HCT116 (cell line): ENCODE results near the gene ATP13A2. TPM values are rescaled to one million over a fixed set of nuclear protein-coding genes. Genes with fewer than 3 reads are reported as not detected.

ENCODE experiments used
- ATAC-seq: fragments of 200-7000 bp; cut with Tn5 transposase; 2 replicates; pipeline ENCODE4 v1.9.1; 2020; ENCODE audit warnings: mild to moderate bottlenecking, moderate library complexity
- BruUV-seq: library from RNA; stranded (reverse); fragments of 400-500 nt; replicated peaks from 2 replicates; lab custom pipeline; 2021; lab: Mats Ljungman, UMichigan
- CTCF ChIA-PET: fragments of 300-600 bp; sonication (Branson Sonifier 250); formaldehyde crosslinking; loops from one replicate; lab custom pipeline; 2021; ENCODE audit warnings: antibody characterized with exemption; lab: Charles Lee
- POLR2A ChIA-PET: fragments of 300-600, 350-600 bp; sonication (Branson Sonifier 250); formaldehyde crosslinking; loops from one replicate; lab custom pipeline; 2021; ENCODE audit warnings: antibody characterized with exemption; lab: Charles Lee
- RAD21 ChIA-PET, 2 experiments: fragments of 300-600 bp; sonication (Branson Sonifier 250); formaldehyde crosslinking; loops; one replicate each; lab custom pipeline; 2023; ENCODE audit warnings: low total read pairs in 2 of 2; ENCODE audit not compliant: uncharacterized antibody in 2 of 2, unreplicated experiment in 2 of 2, low non-redundant PET in 1 of 2; lab: Charles Lee
- DNase-seq: peaks from one replicate; pipeline ENCODE4 v3.0.0-alpha.2; 2010; ENCODE audit warnings: low read depth, low spot score
- H2AFZ ChIP-seq: fragments of 200-600 bp; shearing (Covaris generic), sonication (generic); 2 replicates; pipeline ENCODE4 v1.6.1; 2017; ENCODE audit warnings: low read depth, mixed run types, mixed read lengths, antibody characterized with exemption, low read length; ENCODE audit not compliant: poor library complexity, severe bottlenecking
- H3K27ac ChIP-seq: 2 replicates; pipeline ENCODE4 v1.5.1; 2012; ENCODE audit warnings: low read depth, low read length
- H3K27me3 ChIP-seq: fragments of 200-600 bp; sonication (generic); 2 replicates; pipeline ENCODE4 v1.6.1; 2016; ENCODE audit warnings: mixed run types, low read length, mixed read lengths; ENCODE audit not compliant: insufficient read depth
- H3K36me3 ChIP-seq, 2 experiments: fragments of 200-500 bp in 1 of 2; fragments of 200-600 bp in 1 of 2; sonication (Bioruptor generic) in 1 of 2; sonication (generic) in 1 of 2; 2 replicates each; pipeline versions ENCODE4 v1.5.1 to v1.6.1; 2014 to 2016; ENCODE audit warnings: low read length in 2 of 2, inconsistent platforms in 1 of 2, mixed read lengths in 1 of 2, mixed run types in 1 of 2; ENCODE audit not compliant: insufficient read depth in 2 of 2, control insufficient read depth in 1 of 2
- H3K4me1 ChIP-seq, 2 experiments: fragments of 200-600 bp in 1 of 2; sonication (generic) in 1 of 2; 2 replicates each; pipeline versions ENCODE4 v1.5.1 to v1.6.1; 2012 to 2017; ENCODE audit warnings: low read length in 2 of 2, inconsistent platforms in 1 of 2, mild to moderate bottlenecking in 1 of 2, mixed read lengths in 1 of 2, mixed run types in 1 of 2, moderate library complexity in 1 of 2; ENCODE audit not compliant: insufficient read depth in 2 of 2, control insufficient read depth in 1 of 2
- H3K4me2 ChIP-seq: fragments of 200-600 bp; sonication (generic); 2 replicates; pipeline ENCODE4 v1.6.1; 2017; ENCODE audit warnings: mixed run types, low read length, mixed read lengths
- H3K4me3 ChIP-seq, 2 experiments: fragments of 200-600 bp in 1 of 2; sonication (generic) in 1 of 2; replicated peaks in 1 of 2; 2 replicates each; pipeline ENCODE4 v1.5.1; 2011 to 2016; ENCODE audit warnings: low read length in 2 of 2, control low read depth in 1 of 2, low read depth in 1 of 2, mild to moderate bottlenecking in 1 of 2, mixed read lengths in 1 of 2, mixed run types in 1 of 2
- H3K79me2 ChIP-seq: fragments of 200-600 bp; sonication (generic); 2 replicates; pipeline ENCODE4 v1.6.1; 2017; ENCODE audit warnings: mild to moderate bottlenecking, mixed run types, low read length, moderate library complexity, mixed read lengths; ENCODE audit not compliant: insufficient read depth
- H3K9ac ChIP-seq: fragments of 200-600 bp; sonication (generic); 2 replicates; pipeline ENCODE4 v1.6.1; 2016; ENCODE audit warnings: low read length, mixed read lengths
- H3K9me2 ChIP-seq: fragments of 200-600 bp; sonication (generic), shearing (Covaris generic); 2 replicates; pipeline ENCODE4 v1.6.1; 2017; ENCODE audit warnings: mixed run types, mild to moderate bottlenecking, moderate library complexity; ENCODE audit not compliant: insufficient read depth
- H3K9me3 ChIP-seq, 2 experiments: fragments of 200-500 bp in 1 of 2; fragments of 200-600 bp in 1 of 2; sonication (Bioruptor generic) in 1 of 2; sonication (generic) in 1 of 2; 2 replicates each; pipeline ENCODE4 v1.6.1; 2014 to 2017; ENCODE audit warnings: low read length in 2 of 2, mixed read lengths in 2 of 2, inconsistent platforms in 1 of 2, low read depth in 1 of 2, mild to moderate bottlenecking in 1 of 2, mixed run types in 1 of 2, moderate library complexity in 1 of 2; ENCODE audit not compliant: control insufficient read depth in 1 of 2, insufficient read depth in 1 of 2
- H4K20me1 ChIP-seq: fragments of 200-600 bp; sonication (generic), shearing (Covaris generic); 2 replicates; pipeline ENCODE4 v1.6.1; 2017; ENCODE audit warnings: mixed run types, mild to moderate bottlenecking, moderate library complexity; ENCODE audit not compliant: insufficient read depth
- EGR1 ChIP-seq: IDR thresholded peaks from 2 replicates; pipeline ENCODE4 v1.6.1; 2012; ENCODE audit warnings: low read depth
- EZH2 ChIP-seq: fragments of 200-600 bp; sonication (generic); IDR thresholded peaks from 2 replicates; pipeline ENCODE4 v1.6.1; 2017; ENCODE audit warnings: antibody characterized with exemption, mixed run types
- FOSL1 ChIP-seq: IDR thresholded peaks from 2 replicates; pipeline ENCODE4 v1.6.1; 2012; ENCODE audit warnings: low read depth
- JUND ChIP-seq: IDR thresholded peaks from 2 replicates; pipeline ENCODE4 v1.6.1; 2012
- MAX ChIP-seq: IDR thresholded peaks from 2 replicates; pipeline ENCODE4 v1.6.1; 2012
- RAD21 ChIP-seq: IDR thresholded peaks from 2 replicates; pipeline ENCODE4 v1.6.1; 2012; ENCODE audit warnings: low read depth, mild to moderate bottlenecking
- SIN3A ChIP-seq: IDR thresholded peaks from 2 replicates; pipeline ENCODE4 v1.6.1; 2012; ENCODE audit warnings: low read depth
- SP1 ChIP-seq: IDR thresholded peaks from 2 replicates; pipeline ENCODE4 v1.6.1; 2012; ENCODE audit warnings: low read depth
- SRF ChIP-seq: IDR thresholded peaks from 2 replicates; pipeline ENCODE4 v1.6.1; 2012; ENCODE audit warnings: low read depth
- YY1 ChIP-seq: IDR thresholded peaks from 2 replicates; pipeline ENCODE4 v1.6.1; 2011; ENCODE audit warnings: low read length, low read depth, moderate library complexity, mild to moderate bottlenecking; ENCODE audit not compliant: insufficient replicate concordance; ENCODE audit errors: extremely low read depth
- ZBTB33 ChIP-seq: IDR thresholded peaks from 2 replicates; pipeline ENCODE4 v1.6.1; 2011; ENCODE audit warnings: mild to moderate bottlenecking, low read length, moderate library complexity; ENCODE audit not compliant: insufficient replicate concordance; ENCODE audit errors: extremely low read depth
- ZNF274 ChIP-seq: fragments of 200-500 bp; sonication (Bioruptor generic); IDR thresholded peaks from 2 replicates; pipeline ENCODE4 v1.6.1; 2014; ENCODE audit warnings: mild to moderate bottlenecking, low read depth, low read length, inconsistent platforms
- intact Hi-C: fragments of 100-400 bp; cut with micrococcal nuclease; formaldehyde crosslinking; loops from 2 replicates; pipeline ENCODE4 v1.10.0; 2022
- total RNA-seq: library from RNA; stranded (reverse); gene quantifications from one replicate; pipeline ENCODE4 v1.2.1, GENCODE V29; 2021; ENCODE audit not compliant: unreplicated experiment
- TF ChIP-seq, protein P1 (sequence below), 3 experiments: fragments of 200-600 bp in 1 of 3; sonication (generic) in 1 of 3; IDR thresholded peaks in 2 of 3; conservative IDR thresholded peaks in 1 of 3; 2 replicates each; pipeline ENCODE4 v1.5.1; 2012 to 2017; ENCODE audit warnings: low read depth in 2 of 3, low read length in 2 of 3, antibody characterized with exemption in 1 of 3, borderline replicate concordance in 1 of 3, control low read depth in 1 of 3, mild to moderate bottlenecking in 1 of 3, mixed read lengths in 1 of 3, mixed run types in 1 of 3, moderate library complexity in 1 of 3; ENCODE audit not compliant: insufficient read depth in 1 of 3
- TF ChIP-seq, protein P2 (sequence below): IDR thresholded peaks from 2 replicates; pipeline ENCODE4 v1.6.1; 2012

ATP13A2 gene
- total RNA-seq, 1 experiment from 2014 or later, result 60.5 TPM

DNA sequence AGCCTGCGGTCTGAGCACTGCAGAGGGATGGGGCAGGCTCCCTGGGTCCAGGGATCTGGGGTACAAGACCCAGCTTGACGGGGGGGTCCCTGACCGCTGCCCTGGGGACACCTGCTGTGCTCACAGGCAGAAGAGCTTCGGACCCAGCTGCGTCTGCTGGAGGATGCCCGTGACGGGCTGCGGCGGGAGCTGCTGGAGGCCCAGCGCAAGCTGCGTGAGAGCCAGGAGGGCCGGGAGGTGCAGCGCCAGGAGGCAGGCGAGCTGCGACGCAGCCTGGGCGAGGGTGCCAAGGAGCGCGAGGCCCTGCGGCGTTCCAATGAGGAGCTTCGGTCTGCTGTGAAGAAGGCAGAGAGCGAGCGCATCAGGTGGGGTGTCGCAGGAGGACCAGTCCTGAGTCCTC is 56.5 kb downstream of the ATP13A2 start:
- ChIA-PET POLR2A (no interaction called here), CTCF (interaction anchor here (1.3 kb wide), 1 partner anchor 91 kb away, joined by 3 read pairs; no protein-coding TSS in a partner anchor), RAD21 (no interaction called here)
- intact Hi-C loops, result no loop called here
- H3K9me2 ChIP-seq, result no peaks in the 10 kb centered on the region
- no peak overlapping the region for H2AFZ ChIP-seq
- no peak overlapping the region for H3K9ac ChIP-seq
- DNase-seq (no peak), ATAC-seq (no peak)
- no peaks in the 10 kb centered on the region for H3K79me2 ChIP-seq
- no TSS peak for BruUV-seq
- no peaks in the 10 kb centered on the region for H3K27me3 ChIP-seq
- H3K9me3 ChIP-seq, result no peaks in the 10 kb centered on the region
- H3K4me2 ChIP-seq, result no peak overlapping the region
- no peaks in the 10 kb centered on the region; a peak in 1 of 4 replicates for H3K36me3 ChIP-seq
- H3K4me1 ChIP-seq, result peaks cover 2 to 5% of the 10 kb centered on the region in 2 experiments
- TF ChIP-seq EZH2, result no peak
- no peak for TF ChIP-seq ZNF274
- no peak for TF ChIP-seq FOSL1
- no peak for TF ChIP-seq SP1
- no peak for TF ChIP-seq JUND
- TF ChIP-seq MAX, result no peak
- TF ChIP-seq YY1, result no peak
- no peak for TF ChIP-seq SRF
- TF ChIP-seq SIN3A, result no peak
- TF ChIP-seq, protein P1, sequence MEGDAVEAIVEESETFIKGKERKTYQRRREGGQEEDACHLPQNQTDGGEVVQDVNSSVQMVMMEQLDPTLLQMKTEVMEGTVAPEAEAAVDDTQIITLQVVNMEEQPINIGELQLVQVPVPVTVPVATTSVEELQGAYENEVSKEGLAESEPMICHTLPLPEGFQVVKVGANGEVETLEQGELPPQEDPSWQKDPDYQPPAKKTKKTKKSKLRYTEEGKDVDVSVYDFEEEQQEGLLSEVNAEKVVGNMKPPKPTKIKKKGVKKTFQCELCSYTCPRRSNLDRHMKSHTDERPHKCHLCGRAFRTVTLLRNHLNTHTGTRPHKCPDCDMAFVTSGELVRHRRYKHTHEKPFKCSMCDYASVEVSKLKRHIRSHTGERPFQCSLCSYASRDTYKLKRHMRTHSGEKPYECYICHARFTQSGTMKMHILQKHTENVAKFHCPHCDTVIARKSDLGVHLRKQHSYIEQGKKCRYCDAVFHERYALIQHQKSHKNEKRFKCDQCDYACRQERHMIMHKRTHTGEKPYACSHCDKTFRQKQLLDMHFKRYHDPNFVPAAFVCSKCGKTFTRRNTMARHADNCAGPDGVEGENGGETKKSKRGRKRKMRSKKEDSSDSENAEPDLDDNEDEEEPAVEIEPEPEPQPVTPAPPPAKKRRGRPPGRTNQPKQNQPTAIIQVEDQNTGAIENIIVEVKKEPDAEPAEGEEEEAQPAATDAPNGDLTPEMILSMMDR (IDR thresholded peaks at IDR 0.05 in 2 of 3, conservative IDR thresholded peaks at IDR 0.05 in 1 of 3; ENCODE audit: borderline replicate concordance in 1 of 3, insufficient read depth in 1 of 3, low read depth in 2 of 3, low read length in 2 of 3), result no peak
- TF ChIP-seq EGR1, result no peak
- TF ChIP-seq, protein P2, sequence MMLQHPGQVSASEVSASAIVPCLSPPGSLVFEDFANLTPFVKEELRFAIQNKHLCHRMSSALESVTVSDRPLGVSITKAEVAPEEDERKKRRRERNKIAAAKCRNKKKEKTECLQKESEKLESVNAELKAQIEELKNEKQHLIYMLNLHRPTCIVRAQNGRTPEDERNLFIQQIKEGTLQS, result no peak
- no peak for TF ChIP-seq ZBTB33
- TF ChIP-seq RAD21, result no peak
- H3K27ac ChIP-seq, result no peak overlapping the region
- H4K20me1 ChIP-seq, result no peaks in the 10 kb centered on the region
- no peak overlapping the region for H3K4me3 ChIP-seq
